Mesendoderm (in vitro differentiated cells): Measurements from ENCODE around the gene PATE3.

Experiments used
- DNase-seq: peaks from one replicate; pipeline ENCODE4 v3.0.0; 2013
- H2AK5ac ChIP-seq: 2 replicates; pipeline ENCODE4 v1.6.1; 2013; ENCODE audit warnings: low read length, inconsistent platforms
- H2BK120ac ChIP-seq: 2 replicates; pipeline ENCODE4 v1.6.1; 2013; ENCODE audit warnings: low read depth, mild to moderate bottlenecking, low read length, moderate library complexity, mixed read lengths
- H2BK15ac ChIP-seq: replicated peaks from 2 replicates; pipeline ENCODE4 v1.6.1; 2013; ENCODE audit warnings: low read depth, mild to moderate bottlenecking, moderate library complexity
- H2BK5ac ChIP-seq: 2 replicates; pipeline ENCODE4 v1.6.1; 2013; ENCODE audit warnings: low read length, inconsistent platforms
- H3K18ac ChIP-seq: 2 replicates; pipeline ENCODE4 v1.6.1; 2013; ENCODE audit warnings: mild to moderate bottlenecking, low read length, mixed read lengths
- H3K23ac ChIP-seq: one replicate; pipeline ENCODE4 v1.6.1; 2013; ENCODE audit warnings: low read length
- H3K27ac ChIP-seq: 2 replicates; pipeline ENCODE4 v1.5.1; 2013; ENCODE audit warnings: low read depth, mild to moderate bottlenecking, inconsistent platforms, low read length, moderate library complexity
- H3K27me3 ChIP-seq: 2 replicates; pipeline ENCODE4 v1.6.1; 2013; ENCODE audit warnings: low read length, control low read depth, mild to moderate bottlenecking, inconsistent platforms; ENCODE audit not compliant: insufficient read depth, poor library complexity
- H3K36me3 ChIP-seq: 2 replicates; pipeline ENCODE4 v1.6.1; 2013; ENCODE audit warnings: low read length, inconsistent platforms; ENCODE audit not compliant: control insufficient read depth, insufficient read depth
- H3K4ac ChIP-seq: one replicate; pipeline ENCODE4 v1.6.1; 2013; ENCODE audit warnings: low read depth, mild to moderate bottlenecking, low read length, moderate library complexity
- H3K4me1 ChIP-seq: 2 replicates; pipeline ENCODE4 v1.6.1; 2013; ENCODE audit warnings: low read depth, low read length, inconsistent platforms; ENCODE audit not compliant: control insufficient read depth
- H3K4me2 ChIP-seq: 2 replicates; pipeline ENCODE4 v1.6.1; 2013; ENCODE audit warnings: low read length
- H3K4me3 ChIP-seq: 2 replicates; pipeline ENCODE4 v1.5.1; 2013; ENCODE audit warnings: mild to moderate bottlenecking, low read length
- H3K56ac ChIP-seq: one replicate; pipeline ENCODE4 v1.6.1; 2013; ENCODE audit warnings: low read length
- H3K79me1 ChIP-seq: 2 replicates; pipeline ENCODE4 v1.6.1; 2013; ENCODE audit warnings: low read length, inconsistent platforms
- H3K79me2 ChIP-seq: 2 replicates; pipeline ENCODE4 v1.6.1; 2013; ENCODE audit warnings: mild to moderate bottlenecking, low read length; ENCODE audit not compliant: control insufficient read depth, insufficient read depth
- H3K9ac ChIP-seq: 2 replicates; pipeline ENCODE4 v1.6.1; 2013; ENCODE audit warnings: low read length, inconsistent platforms
- H4K5ac ChIP-seq: one replicate; pipeline ENCODE4 v1.6.1; 2013; ENCODE audit warnings: low read length
- H4K8ac ChIP-seq: one replicate; pipeline ENCODE4 v1.6.1; 2013; ENCODE audit warnings: low read depth, mild to moderate bottlenecking, control low read depth, low read length, moderate library complexity
- WGBS: extraction: QIAGEN DNeasy Blood & Tissue Kit; methylation state at CpG from one replicate; pipeline ENCODE4 v1.1.7; 2013; ENCODE audit warnings: low lambda C conversion rate, missing lambda C conversion rate; ENCODE audit not compliant: insufficient coverage; ENCODE audit errors: extremely low coverage; 5-methylcytosine and 5-hydroxymethylcytosine counted together

PATE3 gene

GRCh38 chr11:125772834-125773505 lies 15.0 kb upstream of the PATE3 start:
- Histone ChIP-seq H3K9ac (no peak overlapping the region), H3K79me1 (no peaks in the 10 kb centered on the region), H3K23ac (no peak overlapping the region), H3K4me3 (no peak overlapping the region), H2AK5ac (no peak overlapping the region), H3K27ac (no peak overlapping the region), H3K56ac (no peak overlapping the region), H3K4ac (no peak overlapping the region), H3K18ac (no peak overlapping the region), H2BK120ac (no peak overlapping the region), H3K36me3 (no peaks in the 10 kb centered on the region), H3K4me2 (no peak overlapping the region), H3K4me1 (no peaks in the 10 kb centered on the region), H4K5ac (no peak overlapping the region), H2BK5ac (no peak overlapping the region), H3K27me3 (no peaks in the 10 kb centered on the region), H2BK15ac (no peak overlapping the region), H4K8ac (no peak overlapping the region), H3K79me2 (no peaks in the 10 kb centered on the region)
- no CpG with 5 or more reads among the region's 3 CpGs for WGBS
- DNase-seq = no peak

- no peak overlapping the region for H3K18ac ChIP-seq
- no peak overlapping the region for H3K4me3 ChIP-seq
- no peak overlapping the region for H4K8ac ChIP-seq
- H3K9ac ChIP-seq = no peak overlapping the region
- no peaks in the 10 kb centered on the region for H3K4me1 ChIP-seq
- H3K27me3 ChIP-seq = no peaks in the 10 kb centered on the region
- no peak overlapping the region for H3K27ac ChIP-seq
- no peak overlapping the region for H2BK120ac ChIP-seq
- no peaks in the 10 kb centered on the region for H3K36me3 ChIP-seq
- no peak overlapping the region for H3K4me2 ChIP-seq
- H2AK5ac ChIP-seq = no peak overlapping the region
- no peak overlapping the region for H2BK15ac ChIP-seq
- no peaks in the 10 kb centered on the region for H3K79me2 ChIP-seq
- H3K56ac ChIP-seq = no peak overlapping the region
- H3K79me1 ChIP-seq = no peaks in the 10 kb centered on the region
- no peak overlapping the region for H3K23ac ChIP-seq
- no peak for DNase-seq
- WGBS = no CpG with 5 or more reads among the region's 3 CpGs
- no peak overlapping the region for H2BK5ac ChIP-seq
- no peak overlapping the region for H4K5ac ChIP-seq
- H3K4ac ChIP-seq = no peak overlapping the region
Measured at GRCh38 chr11:125773516-125773915, 14.4 kb upstream of the PATE3 start.

DNA sequence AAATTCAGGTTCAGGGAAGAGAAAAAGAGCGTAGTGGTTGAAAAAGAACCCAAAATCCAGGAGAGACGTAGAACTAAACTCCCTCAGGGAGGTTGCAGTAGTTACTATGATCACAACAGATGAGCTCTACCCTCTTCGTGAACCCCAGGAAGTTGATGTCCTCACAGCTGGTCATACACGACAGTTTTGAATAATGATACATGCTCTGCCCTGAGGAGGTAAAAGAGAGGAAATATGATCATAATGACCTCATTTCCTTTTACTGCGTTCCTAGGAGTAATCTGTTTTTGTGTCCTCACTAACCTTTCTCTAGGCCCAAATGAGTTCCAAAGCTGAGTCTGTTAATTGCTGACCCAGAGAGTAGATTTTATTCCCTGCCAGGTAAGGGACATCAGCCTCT lies 10.6 kb upstream of the PATE3 start:
- no peak overlapping the region for H2AK5ac ChIP-seq
- no peaks in the 10 kb centered on the region for H3K79me1 ChIP-seq
- H4K5ac ChIP-seq = no peak overlapping the region
- no peak overlapping the region for H3K27ac ChIP-seq
- no peaks in the 10 kb centered on the region for H3K27me3 ChIP-seq
- H3K4me2 ChIP-seq = no peak overlapping the region
- WGBS = no CpG with 5 or more reads among the region's 5 CpGs
- no peak overlapping the region for H3K9ac ChIP-seq
- no peaks in the 10 kb centered on the region for H3K36me3 ChIP-seq
- H2BK120ac ChIP-seq = no peak overlapping the region
- H3K4ac ChIP-seq = no peak overlapping the region
- H3K79me2 ChIP-seq = no peaks in the 10 kb centered on the region
- no peaks in the 10 kb centered on the region for H3K4me1 ChIP-seq
- no peak overlapping the region for H3K23ac ChIP-seq
- H3K18ac ChIP-seq = no peak overlapping the region
- no peak overlapping the region for H4K8ac ChIP-seq
- H3K4me3 ChIP-seq = no peak overlapping the region
- H2BK15ac ChIP-seq = no peak overlapping the region
- no peak for DNase-seq
- H2BK5ac ChIP-seq = no peak overlapping the region
- no peak overlapping the region for H3K56ac ChIP-seq

DNA sequence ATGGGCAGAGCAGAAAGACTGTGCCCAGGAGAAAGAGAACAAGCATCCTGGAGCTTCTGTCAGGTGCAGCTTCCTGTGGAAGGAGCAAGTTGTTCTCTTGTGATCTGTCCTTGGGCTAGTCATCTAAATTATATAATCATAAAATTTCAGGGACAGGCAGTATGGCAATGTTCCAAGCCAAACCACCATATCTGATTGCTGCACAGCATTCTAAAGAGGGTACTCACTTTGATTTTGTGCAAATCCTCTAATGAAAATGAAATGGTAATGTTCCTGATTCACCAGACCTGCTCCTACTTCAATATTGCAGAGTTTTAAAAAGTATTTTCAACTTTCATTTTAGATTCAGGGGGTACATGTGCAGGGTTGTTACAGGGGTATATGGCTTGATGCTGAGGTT lies 9.2 kb upstream of the PATE3 start, which contains the start of gene PATE2:
TSS of gene PATE2 (minus strand) at position 101 of the 400 bp plus-strand sequence. CDS start at position 46, 55 bp downstream.
- H2BK15ac ChIP-seq = no peak within 1 kb of the TSS
- no peak within 1 kb of the TSS for H2BK5ac ChIP-seq
- H3K36me3 ChIP-seq = no peaks in the 10 kb centered on the region
- no peak within 1 kb of the TSS for H3K23ac ChIP-seq
- no peaks in the 10 kb centered on the region for H3K79me1 ChIP-seq
- no peak within 1 kb of the TSS for H3K4me2 ChIP-seq
- no peak within 1 kb of the TSS for H2AK5ac ChIP-seq
- H3K56ac ChIP-seq = no peak within 1 kb of the TSS
- no peak within 1 kb of the TSS for H2BK120ac ChIP-seq
- H3K9ac ChIP-seq = no peak within 1 kb of the TSS
- H3K79me2 ChIP-seq = no peaks in the 10 kb centered on the region
- no peak within 1 kb of the TSS for H3K4me3 ChIP-seq
- no peaks in the 10 kb centered on the region for H3K4me1 ChIP-seq
- no peaks in the 10 kb centered on the region for H3K27me3 ChIP-seq
- H3K27ac ChIP-seq = no peak within 1 kb of the TSS
- no peak within 1 kb of the TSS for H3K4ac ChIP-seq
- no peak within 1 kb of the TSS for H4K8ac ChIP-seq
- no peak within 1 kb of the TSS for H4K5ac ChIP-seq
- no peak within 1 kb of the TSS for H3K18ac ChIP-seq
- DNase-seq = no peak

DNA sequence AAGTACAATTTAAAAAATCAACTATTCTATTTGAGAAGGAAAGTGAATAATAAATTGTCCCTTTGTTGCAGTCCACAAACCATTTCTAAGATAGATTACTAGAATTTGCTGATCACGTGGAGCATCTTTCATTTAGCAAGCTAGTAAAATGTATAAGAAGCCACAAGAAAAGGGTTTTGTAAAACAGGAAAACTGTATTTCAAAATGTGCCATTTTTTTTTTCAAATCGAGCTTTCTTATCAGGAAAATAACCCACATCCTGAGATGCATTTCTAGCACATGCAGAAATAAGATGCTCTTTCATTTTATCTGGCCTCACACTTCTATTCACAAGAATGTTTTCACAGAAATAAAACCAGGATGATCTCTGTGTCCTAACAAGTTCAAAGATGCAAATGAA lies 3.2 kb upstream of the PATE3 start:
- Histone ChIP-seq H3K18ac (no peak overlapping the region), H3K36me3 (no peaks in the 10 kb centered on the region), H3K4me1 (no peaks in the 10 kb centered on the region), H3K4me3 (no peak overlapping the region), H3K23ac (no peak overlapping the region), H3K79me2 (no peaks in the 10 kb centered on the region), H3K27me3 (peaks cover 1% of the 10 kb centered on the region), H2BK5ac (no peak overlapping the region), H3K4me2 (no peak overlapping the region), H2BK15ac (no peak overlapping the region), H3K27ac (no peak overlapping the region), H2AK5ac (no peak overlapping the region), H4K8ac (no peak overlapping the region), H3K4ac (no peak overlapping the region), H3K79me1 (no peaks in the 10 kb centered on the region), H4K5ac (no peak overlapping the region), H3K56ac (no peak overlapping the region), H2BK120ac (no peak overlapping the region), H3K9ac (no peak overlapping the region)
- no peak for DNase-seq
- WGBS = no CpG with 5 or more reads among the region's 2 CpGs

DNA sequence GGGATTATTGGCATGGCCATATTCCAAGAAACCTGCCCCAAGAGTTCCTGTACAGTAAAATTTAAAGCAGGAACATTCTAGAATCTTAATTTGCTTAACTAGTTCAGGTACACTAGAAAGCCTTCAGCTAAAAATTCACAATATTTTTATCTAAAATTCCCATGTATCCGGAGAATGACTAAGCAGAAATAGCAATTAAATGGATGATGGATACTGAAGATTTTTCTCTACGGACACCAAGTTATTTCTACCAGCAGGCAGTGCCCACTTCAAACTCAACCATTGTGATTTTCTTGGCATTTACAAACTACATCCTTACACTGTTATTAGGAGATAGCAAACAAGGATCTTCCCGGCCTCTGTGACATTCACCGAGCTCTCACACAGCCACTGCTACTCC lies 2.9 kb downstream of the PATE3 start:
- no peak overlapping the region for H3K23ac ChIP-seq
- no peak overlapping the region for H2AK5ac ChIP-seq
- no peaks in the 10 kb centered on the region for H3K79me2 ChIP-seq

More for the DNA sequence above, 2.9 kb downstream of the PATE3 start:
- Histone ChIP-seq H3K27me3 (peaks cover 1% of the 10 kb centered on the region), H3K56ac (no peak overlapping the region), H3K4me3 (no peak overlapping the region), H3K4me1 (no peaks in the 10 kb centered on the region), H2BK15ac (no peak overlapping the region), H2BK120ac (no peak overlapping the region), H3K27ac (no peak overlapping the region), H4K5ac (no peak overlapping the region), H3K18ac (no peak overlapping the region), H3K79me1 (no peaks in the 10 kb centered on the region), H4K8ac (no peak overlapping the region), H3K4me2 (no peak overlapping the region), H3K36me3 (no peaks in the 10 kb centered on the region), H2BK5ac (no peak overlapping the region), H3K4ac (no peak overlapping the region), H3K9ac (no peak overlapping the region)
- no peak for DNase-seq
- WGBS = no CpG with 5 or more reads among the region's 4 CpGs
